RKO (cell line): ENCODE data around the gene NUDC.
"Not testable (repeated sequence)": the region's sequence is repeated elsewhere in the genome, so short reads cannot be mapped to it uniquely, and the experiment has no call there.

Experiments
- DNase-seq: peaks from one replicate; pipeline ENCODE4 v3.0.0-alpha.2; 2016; ENCODE audit warnings: low spot score

Gene NUDC

GRCh38 chr1:26921540-26922430 lies at the start of gene NUDC:
NUDC (plus strand) TSS chr1:26921743; CDS start chr1:26921849, 106 bp downstream.
- DNase-seq = peak; percentile 97

GRCh38 chr1:26873097-26873496 lies 48.4 kb upstream of the NUDC start:
- not testable (repeated sequence) for DNase-seq

DNA sequence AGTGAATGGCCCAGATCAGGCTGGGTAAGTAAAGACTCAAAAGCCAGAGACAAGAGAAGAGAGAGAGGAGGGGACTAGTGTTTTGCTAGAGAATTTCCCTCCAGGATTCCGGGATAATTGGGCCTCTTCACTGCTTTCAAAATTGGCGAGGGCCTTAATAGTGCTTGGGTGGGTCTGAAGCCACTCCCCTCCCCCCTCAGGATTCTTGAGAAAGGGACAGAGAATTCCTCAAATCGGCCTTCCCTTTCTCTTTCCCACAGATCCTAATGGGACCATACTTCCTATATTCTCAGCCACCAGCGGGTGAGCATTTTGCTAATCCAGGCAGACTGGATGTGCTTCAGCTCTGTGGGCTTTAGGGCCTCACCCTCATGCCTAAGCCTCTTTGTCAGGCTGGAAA lies 46.6 kb upstream of the NUDC start:
- DNase-seq = no peak

DNA sequence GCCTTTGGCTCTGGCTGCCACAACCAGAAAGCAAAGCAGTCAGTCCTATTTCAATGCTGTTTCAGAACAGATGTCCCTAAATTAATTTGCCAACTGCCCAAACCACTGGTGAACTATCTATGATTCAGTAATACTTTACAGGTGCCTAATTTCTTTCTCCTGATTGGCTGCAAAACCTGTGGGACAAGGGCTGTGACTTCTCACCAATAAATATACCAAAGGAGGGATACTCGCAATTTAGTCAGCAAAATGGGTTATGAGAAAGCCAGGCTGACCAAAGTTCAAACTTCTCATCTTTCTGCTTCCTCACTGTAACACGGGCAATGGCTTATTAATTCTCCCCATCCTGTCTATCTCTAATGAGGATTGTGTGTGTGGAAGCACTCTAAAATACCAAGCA lies 44.2 kb upstream of the NUDC start:
- DNase-seq = no peak

- DNase-seq = no peak
These were observed 41.8 kb upstream of the NUDC start for GRCh38 chr1:26879793-26880192.

DNA sequence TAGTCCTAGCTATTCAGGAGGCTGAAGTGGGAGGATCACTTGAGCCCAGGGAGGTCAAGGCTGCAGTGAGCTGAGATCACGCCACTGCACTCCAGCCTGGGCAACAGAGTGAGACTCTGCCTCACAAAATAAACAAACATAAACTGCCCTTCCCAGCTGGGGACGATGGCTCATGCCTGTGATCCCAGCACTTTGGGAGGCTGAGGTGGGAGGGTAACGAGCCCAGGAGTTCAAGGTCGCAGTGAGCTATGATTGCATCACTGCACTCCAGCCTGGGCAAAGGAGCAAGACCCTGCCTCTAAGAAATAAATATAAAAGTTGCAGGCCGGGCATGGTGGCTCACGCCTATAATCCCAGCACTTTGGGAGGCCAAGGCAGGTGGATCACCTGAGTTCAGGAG lies 39.9 kb upstream of the NUDC start:
- not testable (repeated sequence) for DNase-seq

- no peak for DNase-seq
These were observed 38.7 kb upstream of the NUDC start for GRCh38 chr1:26882696-26883463.

DNA sequence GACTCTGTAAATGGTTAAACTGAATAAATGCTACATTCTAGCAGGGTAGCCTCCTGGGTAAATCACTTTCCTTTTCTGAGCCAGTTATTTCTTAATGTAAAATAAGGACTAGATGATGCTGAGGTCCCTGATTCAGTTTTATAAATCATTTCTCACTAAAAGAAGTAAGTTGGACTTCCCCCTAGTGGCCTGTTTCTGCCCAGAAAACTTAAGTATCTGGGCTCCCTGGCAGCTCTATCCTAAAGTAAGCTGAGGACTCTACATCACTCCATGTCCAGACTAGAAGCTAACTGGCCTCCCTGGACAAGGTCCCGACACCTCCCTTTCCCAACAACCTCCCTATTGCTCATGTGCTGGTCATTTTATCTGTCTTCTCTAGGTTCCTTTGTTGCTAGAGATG lies 34.4 kb upstream of the NUDC start:
- peak; percentile 74 for DNase-seq

GRCh38 chr1:26888231-26888630 lies 33.3 kb upstream of the NUDC start:
- no peak for DNase-seq

GRCh38 chr1:26889551-26890466 lies 31.7 kb upstream of the NUDC start, which contains the start of gene GPN2:
GPN2 (minus strand) TSS chr1:26890283; CDS start chr1:26890096, 187 bp downstream.
- peak; percentile 83 for DNase-seq

- no peak for DNase-seq
These were observed 31.1 kb upstream of the NUDC start for GRCh38 chr1:26890467-26890796.

- DNase-seq = no peak
These were observed 27.3 kb upstream of the NUDC start for GRCh38 chr1:26894263-26894662.

DNA sequence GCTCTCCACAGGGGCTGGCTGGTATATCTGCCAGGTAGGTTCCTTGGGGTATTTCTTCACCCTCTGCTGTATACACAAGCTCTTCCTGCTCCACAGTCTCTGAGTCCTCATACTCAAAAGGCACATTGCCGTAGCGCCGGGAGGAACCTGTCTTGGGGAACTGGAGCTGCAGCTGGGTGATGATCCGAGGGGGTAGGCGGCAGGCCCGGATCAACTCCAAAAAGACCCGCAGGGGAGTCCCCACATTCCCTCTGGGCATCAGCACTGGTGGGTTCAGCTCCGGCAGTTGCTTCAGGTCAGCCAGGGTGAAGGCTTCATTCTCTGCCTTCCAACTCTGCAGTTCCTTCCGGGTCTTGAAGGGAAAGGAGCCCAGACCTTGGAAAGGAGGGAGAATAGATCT lies 24.2 kb upstream of the NUDC start:
- no peak for DNase-seq

- DNase-seq = peak; percentile 91
These were observed 21.3 kb upstream of the NUDC start, which contains the start of gene GPATCH3 for GRCh38 chr1:26900001-26900814. GPATCH3 (minus strand) TSS chr1:26900467; CDS start chr1:26900442, 25 bp downstream.

GRCh38 chr1:26900815-26901511 lies 20.6 kb upstream of the NUDC start:
- DNase-seq = no peak

GRCh38 chr1:26907071-26907917 lies 14.2 kb upstream of the NUDC start:
- DNase-seq = peak; percentile 88

GRCh38 chr1:26909951-26910342 lies 11.6 kb upstream of the NUDC start:
- DNase-seq = no peak

GRCh38 chr1:26910343-26911160 lies 11.0 kb upstream of the NUDC start:
- DNase-seq = no peak
